Stomach smooth muscle (tissue), 2 donors: ENCODE results near the gene LHFPL6.
A peak's percentile ranks its signal among the peaks of the same experiment; 100 is the strongest.

ENCODE experiments used
- H3K27ac ChIP-seq: one replicate; pipeline ENCODE4 v1.7.0; 2013; ENCODE audit warnings: mild to moderate bottlenecking, low read length, inconsistent platforms
- H3K27me3 ChIP-seq, 2 donors: one replicate each; pipeline ENCODE4 v1.7.0; 2013; ENCODE audit warnings: low read length in 2 of 2; ENCODE audit not compliant: insufficient read depth in 2 of 2, control insufficient read depth in 1 of 2
- H3K36me3 ChIP-seq, 2 donors: one replicate each; pipeline ENCODE4 v1.7.0; 2013; ENCODE audit warnings: low read length in 2 of 2; ENCODE audit not compliant: control insufficient read depth in 2 of 2, insufficient read depth in 2 of 2
- H3K4me1 ChIP-seq: one replicate; pipeline ENCODE4 v1.7.0; 2013; ENCODE audit warnings: low read length; ENCODE audit not compliant: control insufficient read depth, insufficient read depth
- H3K4me3 ChIP-seq, 2 donors: one replicate each; pipeline ENCODE4 v1.7.0; 2013; ENCODE audit warnings: low read length in 2 of 2
- H3K9ac ChIP-seq, 2 donors: one replicate each; pipeline ENCODE4 v1.7.0; 2013; ENCODE audit warnings: low read length in 2 of 2, mild to moderate bottlenecking in 1 of 2
- H3K9me3 ChIP-seq, 2 donors: one replicate each; pipeline ENCODE4 v1.7.0; 2013; ENCODE audit warnings: low read length in 2 of 2; ENCODE audit not compliant: control insufficient read depth in 2 of 2
- donor health status: healthy.
- donor health status: Pancreatic carcinoma.

LHFPL6 gene

DNA sequence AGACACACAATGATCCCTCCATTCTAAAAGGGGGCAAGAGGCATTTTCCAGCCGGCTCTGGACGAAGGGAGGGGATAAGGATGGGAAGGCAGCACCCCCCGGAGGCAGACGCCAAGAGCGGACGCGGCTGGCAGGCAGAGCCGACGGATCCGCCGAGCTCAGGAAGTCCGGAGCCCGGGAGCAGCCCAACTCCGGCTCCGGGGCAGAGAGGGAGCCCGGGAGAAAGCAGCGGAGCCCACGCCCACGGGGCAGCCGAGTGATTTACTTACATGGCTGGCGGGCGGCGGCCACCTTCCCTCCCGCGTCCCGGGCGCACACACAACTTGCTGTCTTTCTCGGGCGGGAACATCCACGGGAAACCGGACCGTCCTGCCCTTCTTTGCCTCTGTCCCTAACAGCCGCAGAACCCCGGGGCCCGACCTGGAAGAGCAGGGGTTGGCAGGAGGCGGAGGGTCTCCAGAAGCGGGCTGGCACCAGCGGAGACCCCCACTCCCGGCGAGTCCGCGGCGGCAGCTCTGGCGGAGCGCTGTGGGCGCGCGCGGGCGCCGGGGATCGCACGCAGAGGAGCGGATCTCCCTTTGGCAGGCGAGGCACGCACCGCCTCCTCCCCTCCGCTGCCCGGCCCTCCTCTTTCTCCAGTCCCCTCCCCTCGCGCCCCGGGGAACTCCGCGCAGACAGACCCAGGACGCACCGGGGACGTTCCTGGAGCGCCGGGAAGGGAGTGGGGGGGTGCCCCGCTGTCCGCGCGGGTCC is at the start of gene LHFPL6:
TSS of gene LHFPL6 (minus strand) at position 580 of the 753 bp plus-strand sequence.
- Histone ChIP-seq H3K27me3 (no peaks in the 10 kb centered on the region), H3K27ac (peak within 1 kb of the TSS; percentile 46), H3K4me1 (peaks cover 9% of the 10 kb centered on the region), H3K9ac (peak within 1 kb of the TSS; percentile 79 to 80), H3K4me3 (peak within 1 kb of the TSS; percentile 88 to 97), H3K9me3 (no peaks in the 10 kb centered on the region), H3K36me3 (no peaks in the 10 kb centered on the region)

DNA sequence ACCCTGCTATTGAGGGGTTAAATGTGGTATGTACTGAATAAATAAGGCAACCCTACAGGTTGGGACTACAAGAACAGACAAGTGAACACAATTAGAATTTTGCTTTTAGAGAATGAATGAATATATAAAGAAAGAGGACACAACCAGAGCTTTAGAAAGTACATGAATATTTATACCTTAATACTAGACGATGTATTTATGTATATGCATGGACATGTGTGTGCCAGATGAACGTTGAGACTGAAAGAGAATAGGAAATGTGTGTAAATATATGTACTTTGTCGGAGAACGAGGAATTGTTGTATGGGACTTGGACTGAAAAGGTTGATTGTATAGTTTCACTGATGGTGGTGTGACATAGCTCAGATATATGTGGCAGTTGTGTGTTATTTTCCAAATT is 43.1 kb upstream of the LHFPL6 start:
- Histone ChIP-seq H3K9ac (no peak overlapping the region), H3K4me3 (no peak overlapping the region), H3K9me3 (peaks cover 0 to 2% of the 10 kb centered on the region in 2 donors), H3K27me3 (no peaks in the 10 kb centered on the region), H3K4me1 (no peaks in the 10 kb centered on the region), H3K36me3 (no peaks in the 10 kb centered on the region), H3K27ac (no peak overlapping the region)

DNA sequence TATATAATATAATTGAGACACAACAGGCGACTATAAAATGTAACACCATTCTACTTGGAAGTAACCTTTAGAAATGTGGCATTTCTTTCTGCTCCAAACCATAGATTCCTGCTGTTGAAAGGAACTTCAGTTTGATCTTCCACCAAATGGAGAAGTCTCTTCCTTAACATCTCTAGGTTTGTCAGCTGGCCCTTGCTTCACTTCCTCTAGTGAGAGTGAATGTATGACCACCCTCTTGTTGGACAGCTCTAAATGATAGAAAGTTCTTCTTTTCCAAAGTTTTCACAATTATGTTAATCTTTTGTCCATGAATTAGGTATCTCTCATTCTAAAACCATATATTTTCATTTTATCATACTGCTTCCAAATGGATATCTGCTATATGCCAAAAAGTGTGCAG is 38.7 kb upstream of the LHFPL6 start:
- Histone ChIP-seq H3K9ac (no peak overlapping the region), H3K4me1 (no peaks in the 10 kb centered on the region), H3K4me3 (no peak overlapping the region), H3K36me3 (no peaks in the 10 kb centered on the region), H3K27me3 (no peaks in the 10 kb centered on the region), H3K9me3 (peaks cover 0 to 2% of the 10 kb centered on the region in 2 donors), H3K27ac (no peak overlapping the region)

DNA sequence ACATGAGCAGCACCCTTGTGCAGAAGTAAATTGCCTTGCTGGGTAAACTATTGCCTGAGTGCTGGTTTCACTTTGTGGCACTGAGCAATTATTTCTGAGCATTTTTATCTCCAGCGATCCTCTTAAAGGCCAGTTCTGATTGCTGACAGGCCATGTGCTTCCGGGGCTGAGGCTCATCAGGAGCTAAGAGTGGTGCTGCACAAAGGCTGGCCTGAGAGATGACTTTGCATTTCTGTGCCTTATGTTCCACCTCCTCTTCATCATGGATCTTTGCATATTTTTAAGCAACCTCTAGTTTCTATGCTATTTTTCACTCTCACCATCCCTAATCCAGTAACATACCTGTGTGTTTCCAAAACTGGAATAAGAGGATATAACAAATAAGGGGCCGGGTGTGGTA is 34.9 kb upstream of the LHFPL6 start:
- Histone ChIP-seq H3K36me3 (no peaks in the 10 kb centered on the region), H3K4me3 (no peak overlapping the region), H3K9ac (no peak overlapping the region), H3K4me1 (no peaks in the 10 kb centered on the region), H3K9me3 (no peaks in the 10 kb centered on the region), H3K27me3 (no peaks in the 10 kb centered on the region), H3K27ac (no peak overlapping the region)

DNA sequence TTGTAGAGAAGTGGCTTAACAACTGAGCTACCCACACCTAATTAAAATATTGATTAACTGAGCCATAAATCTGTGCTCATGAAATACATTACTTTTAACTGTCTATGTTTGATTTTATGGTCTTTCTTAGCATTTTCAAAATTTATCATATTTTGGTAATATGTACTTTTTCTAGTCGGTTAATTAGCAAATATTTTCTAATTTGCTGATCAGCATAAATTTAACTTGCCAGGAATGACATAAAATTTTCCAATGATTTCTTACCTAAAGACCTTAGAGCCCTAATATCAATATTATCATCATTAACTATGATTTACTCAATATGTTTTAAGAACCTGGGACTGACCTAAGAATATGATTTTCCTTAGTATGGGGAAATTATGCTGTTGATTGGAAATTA is 32.6 kb upstream of the LHFPL6 start:
- H3K27me3 ChIP-seq = no peaks in the 10 kb centered on the region
- H3K9me3 ChIP-seq = no peaks in the 10 kb centered on the region
- H3K27ac ChIP-seq = no peak overlapping the region
- H3K36me3 ChIP-seq = no peaks in the 10 kb centered on the region
- H3K4me1 ChIP-seq = no peaks in the 10 kb centered on the region
- H3K9ac ChIP-seq = no peak overlapping the region
- no peak overlapping the region for H3K4me3 ChIP-seq

DNA sequence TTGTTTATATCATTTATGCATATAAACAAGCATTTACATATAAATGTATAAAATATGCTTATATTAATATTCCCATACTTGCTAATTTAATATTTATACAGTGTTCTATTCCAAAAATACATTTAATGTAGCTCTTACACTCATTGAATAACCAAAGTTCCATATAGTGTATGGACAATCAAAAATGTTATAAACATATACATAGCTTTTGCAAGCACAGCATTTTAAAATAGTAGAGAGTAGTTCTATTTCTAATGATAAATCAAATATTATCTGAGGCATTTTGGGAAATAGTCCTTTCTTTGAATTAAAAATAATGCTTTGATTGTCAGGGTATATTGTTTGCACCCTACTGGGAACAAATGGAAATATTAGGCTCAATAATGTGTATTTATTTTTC is 30.0 kb upstream of the LHFPL6 start:
- Histone ChIP-seq H3K4me1 (no peaks in the 10 kb centered on the region), H3K9ac (no peak overlapping the region), H3K27me3 (no peaks in the 10 kb centered on the region), H3K36me3 (no peaks in the 10 kb centered on the region), H3K27ac (no peak overlapping the region), H3K4me3 (no peak overlapping the region), H3K9me3 (no peaks in the 10 kb centered on the region)

GRCh38 chr13:39631307-39631706 is 28.3 kb upstream of the LHFPL6 start:
- Histone ChIP-seq H3K9ac (no peak overlapping the region), H3K4me3 (no peak overlapping the region), H3K36me3 (no peaks in the 10 kb centered on the region), H3K27me3 (no peaks in the 10 kb centered on the region), H3K27ac (no peak overlapping the region), H3K9me3 (no peaks in the 10 kb centered on the region), H3K4me1 (no peaks in the 10 kb centered on the region)

DNA sequence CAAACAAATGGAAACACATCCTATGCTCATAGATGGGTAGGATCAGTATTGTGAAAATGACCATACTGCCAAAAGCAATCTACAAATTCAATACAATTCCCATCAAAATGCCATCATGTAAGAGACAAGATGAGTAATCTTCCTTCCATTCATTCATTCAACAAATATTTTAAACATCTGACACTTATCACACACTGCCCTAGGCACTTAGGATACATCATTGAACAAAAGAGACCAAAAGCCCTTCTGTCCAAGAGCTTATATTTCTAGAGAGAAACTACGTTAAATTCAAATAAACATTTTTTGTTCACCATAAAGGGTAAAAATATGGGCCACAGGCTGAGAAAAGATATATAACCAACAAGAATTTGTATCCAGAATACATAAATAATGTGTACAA is 20.5 kb upstream of the LHFPL6 start:
- Histone ChIP-seq H3K27ac (no peak overlapping the region), H3K36me3 (no peaks in the 10 kb centered on the region), H3K4me3 (no peak overlapping the region)

GRCh38 chr13:39618561-39618960 is 15.6 kb upstream of the LHFPL6 start:
- H3K27me3 ChIP-seq = no peaks in the 10 kb centered on the region

More for the DNA sequence above, 20.5 kb upstream of the LHFPL6 start:
- H3K27me3 ChIP-seq = no peaks in the 10 kb centered on the region
- H3K9ac ChIP-seq = no peak overlapping the region
- H3K9me3 ChIP-seq = no peaks in the 10 kb centered on the region
- no peaks in the 10 kb centered on the region for H3K4me1 ChIP-seq

DNA sequence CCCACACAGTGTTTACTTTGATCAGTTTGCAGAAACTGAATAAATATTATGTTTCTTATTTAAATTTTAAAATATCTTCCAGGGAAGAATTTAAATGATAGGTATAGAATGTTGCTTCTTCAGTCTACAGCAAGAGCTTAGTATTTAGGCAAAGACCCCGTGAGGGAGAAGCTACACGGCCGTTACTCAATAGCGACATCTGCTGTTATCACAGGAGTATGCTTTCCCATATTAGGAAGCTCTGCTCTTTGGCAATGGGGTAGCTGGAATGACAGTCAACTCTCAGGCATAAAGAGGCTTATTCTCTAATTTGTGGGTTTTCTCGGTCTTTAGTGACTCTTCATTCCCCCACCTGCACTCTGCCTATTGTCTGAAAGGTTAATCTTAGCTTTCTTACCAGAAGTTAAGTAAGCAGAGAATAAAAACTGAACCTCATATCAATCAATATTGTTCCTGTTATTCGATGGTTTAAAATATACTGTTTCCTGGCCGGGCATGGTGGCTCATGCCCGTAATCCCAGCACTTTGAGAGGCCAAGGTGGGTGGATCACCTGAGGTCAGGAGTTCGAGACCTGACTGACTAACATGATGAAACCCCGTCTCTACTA is 13.2 kb upstream of the LHFPL6 start:
- no peak overlapping the region for H3K27ac ChIP-seq
- H3K4me3 ChIP-seq = no peak overlapping the region
- no peak overlapping the region for H3K9ac ChIP-seq
- no peaks in the 10 kb centered on the region for H3K9me3 ChIP-seq
- no peaks in the 10 kb centered on the region for H3K27me3 ChIP-seq
- H3K36me3 ChIP-seq = no peaks in the 10 kb centered on the region
- no peaks in the 10 kb centered on the region for H3K4me1 ChIP-seq

More at GRCh38 chr13:39618561-39618960, 15.6 kb upstream of the LHFPL6 start:
- Histone ChIP-seq H3K9ac (no peak overlapping the region), H3K9me3 (no peaks in the 10 kb centered on the region), H3K27ac (no peak overlapping the region), H3K4me3 (no peak overlapping the region), H3K4me1 (no peaks in the 10 kb centered on the region), H3K36me3 (no peaks in the 10 kb centered on the region)

DNA sequence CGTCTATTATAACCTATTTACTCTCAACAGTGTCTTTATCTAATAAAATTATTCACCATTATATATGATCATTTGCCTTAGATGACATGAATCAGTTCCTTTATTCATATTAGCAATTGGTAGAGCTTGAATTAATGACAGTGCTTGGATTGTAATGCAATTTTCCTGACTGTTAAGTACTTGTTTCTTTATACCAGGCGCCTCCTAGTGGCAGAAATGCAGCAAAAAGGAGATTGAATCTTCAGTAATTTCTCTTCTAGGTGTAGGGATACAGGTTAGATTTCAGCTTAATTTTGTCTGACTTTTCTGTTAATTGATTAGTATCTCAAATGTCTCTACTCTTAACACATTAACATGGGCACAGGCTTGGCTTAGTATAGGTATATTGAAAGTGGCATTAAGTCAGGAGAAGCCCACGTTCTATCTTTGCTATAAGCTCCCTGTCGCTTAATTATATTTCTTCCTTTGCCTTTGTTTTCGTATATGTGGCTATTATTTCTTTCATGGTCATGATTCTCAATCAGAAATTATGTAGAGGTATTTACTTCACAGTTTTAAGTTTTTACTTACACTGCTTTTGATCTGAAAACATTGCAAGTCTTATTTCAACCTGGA is 9.1 kb upstream of the LHFPL6 start:
- no peaks in the 10 kb centered on the region for H3K4me1 ChIP-seq
- H3K9ac ChIP-seq = no peak overlapping the region
- no peak overlapping the region for H3K27ac ChIP-seq
- no peaks in the 10 kb centered on the region for H3K9me3 ChIP-seq
- no peak overlapping the region for H3K4me3 ChIP-seq
- no peaks in the 10 kb centered on the region for H3K27me3 ChIP-seq
- no peaks in the 10 kb centered on the region for H3K36me3 ChIP-seq
